ENCODE data around the gene GALNT18.

GRCh38 chr11:11491014-11491413 is 130.8 kb downstream of the GALNT18 start:
- TF ChIP-seq, protein P1, sequence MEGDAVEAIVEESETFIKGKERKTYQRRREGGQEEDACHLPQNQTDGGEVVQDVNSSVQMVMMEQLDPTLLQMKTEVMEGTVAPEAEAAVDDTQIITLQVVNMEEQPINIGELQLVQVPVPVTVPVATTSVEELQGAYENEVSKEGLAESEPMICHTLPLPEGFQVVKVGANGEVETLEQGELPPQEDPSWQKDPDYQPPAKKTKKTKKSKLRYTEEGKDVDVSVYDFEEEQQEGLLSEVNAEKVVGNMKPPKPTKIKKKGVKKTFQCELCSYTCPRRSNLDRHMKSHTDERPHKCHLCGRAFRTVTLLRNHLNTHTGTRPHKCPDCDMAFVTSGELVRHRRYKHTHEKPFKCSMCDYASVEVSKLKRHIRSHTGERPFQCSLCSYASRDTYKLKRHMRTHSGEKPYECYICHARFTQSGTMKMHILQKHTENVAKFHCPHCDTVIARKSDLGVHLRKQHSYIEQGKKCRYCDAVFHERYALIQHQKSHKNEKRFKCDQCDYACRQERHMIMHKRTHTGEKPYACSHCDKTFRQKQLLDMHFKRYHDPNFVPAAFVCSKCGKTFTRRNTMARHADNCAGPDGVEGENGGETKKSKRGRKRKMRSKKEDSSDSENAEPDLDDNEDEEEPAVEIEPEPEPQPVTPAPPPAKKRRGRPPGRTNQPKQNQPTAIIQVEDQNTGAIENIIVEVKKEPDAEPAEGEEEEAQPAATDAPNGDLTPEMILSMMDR (IDR thresholded peaks at IDR 0.05), result no peak
- no peak for TF ChIP-seq POLR2A (IDR thresholded peaks at IDR 0.05)

All from ovary (tissue), 3 donors.